Ovary (tissue), 9 donors: ENCODE data around the gene MTERF4. TPM values are rescaled to one million over a fixed set of nuclear protein-coding genes. Genes with fewer than 3 reads are reported as not detected.

ENCODE experiments used
- DNase-seq, 5 donors: peaks; one replicate each; pipeline ENCODE4 v3.0.0-alpha.2; 2019 to 2020
- H3K27ac ChIP-seq, 2 donors: fragments of 200-600 bp; one replicate each; pipeline versions ENCODE4 v1.5.1 to v1.8.0; 2019 to 2022
- H3K27me3 ChIP-seq: fragments of 200-600 bp; one replicate; pipeline ENCODE4 v1.8.0; 2022
- H3K36me3 ChIP-seq: fragments of 200-600 bp; sonication (generic); one replicate; pipeline ENCODE4 v1.5.1; 2019
- H3K4me1 ChIP-seq: one replicate; pipeline ENCODE4 v1.8.1; 2013; ENCODE audit warnings: mild to moderate bottlenecking, moderate library complexity; ENCODE audit not compliant: insufficient read depth
- H3K4me3 ChIP-seq: fragments of 200-600 bp; sonication (generic); one replicate; pipeline ENCODE4 v1.5.1; 2017
- H3K9me3 ChIP-seq, 2 donors: fragments of 200-600 bp in 1 of 2; sonication (generic) in 1 of 2; one replicate each; pipeline versions ENCODE4 v1.5.1 to v1.8.1; 2013 to 2019; ENCODE audit warnings: mild to moderate bottlenecking in 1 of 2, moderate library complexity in 1 of 2
- CTCF ChIP-seq, 3 donors: fragments of 450-650 bp in 2 of 3; fragments of 200-600 bp in 1 of 3; IDR thresholded peaks; one replicate each; pipeline versions ENCODE4 v1.5.1 to v1.8.0; 2016 to 2022; ENCODE audit warnings: antibody characterized with exemption in 3 of 3, mild to moderate bottlenecking in 1 of 3
- EP300 ChIP-seq: sonication (generic); formaldehyde crosslinking; IDR thresholded peaks from one replicate; pipeline ENCODE4 v1.6.1; 2017; ENCODE audit warnings: antibody characterized with exemption
- POLR2A ChIP-seq: fragments of 450-650 bp; IDR thresholded peaks from one replicate; pipeline ENCODE4 v1.6.1; 2017; ENCODE audit warnings: antibody characterized with exemption, mild to moderate bottlenecking, moderate library complexity
- WGBS, 3 donors: extraction: QIAGEN DNeasy Blood & Tissue Kit in 1 of 3; methylation state at CpG; one replicate each; pipeline versions ENCODE4 v1.1.5 to v1.1.7; 2013 to 2017; 5-methylcytosine and 5-hydroxymethylcytosine counted together
- intact Hi-C, 4 donors: fragments of 100-400 bp; cut with DNase I; formaldehyde crosslinking; loops; one replicate each; pipeline versions ENCODE4 v1.11.0 to v1.15.1; 2022 to 2023
- polyA plus RNA-seq, 2 donors: library from polyadenylated mRNA; stranded (reverse); fragments of 200-250 nt in 1 of 2; fragments of 350-450 nt in 1 of 2; fragmentation: Illumina TruSeq in 1 of 2; extraction: RNeasy Lipid Tissue Mini Kit (QIAGEN cat#74804) in 1 of 2; gene quantifications; one replicate each; pipeline ENCODE4 v1.2.3, GENCODE V29; 2013 to 2014
- total RNA-seq, 7 donors: library from RNA; depleted of rRNA in 2 of 7; stranded (reverse); fragments of >200 nt in 2 of 7; fragmentation: NEBNext Ultra II Directional in 3 of 7; extraction: Animal tissue kit (Norgen Biotek cat#: 25700) in 3 of 7; gene quantifications; one replicate each; pipeline versions ENCODE4 v1.1.0 to v1.2.4, GENCODE V29; 2016 to 2023
- donor health status: DM: no; HTN: no; CAD: no; lungs with moderate emphysema.
- donor health status: DM: no; HTN: no; CAD: no.
- donor health status: Bipolar disorder and iron deficiency.
- donor health status: DM: yes; HTN: yes; CAD: no.
- donor health status: DM: no; HTN: no; CAD: no.
- donor health status: DM: yes; HTN: yes; CAD: no.

Gene MTERF4
- total and polyA plus RNA-seq, 9 donors = 24.8 to 60.7 (median 41.6) TPM

GRCh38 chr2:241061275-241061674 is 40.8 kb downstream of the MTERF4 start:
- 76 to 81% (median 81%) methylated on average over 6 of the region's 6 CpGs for WGBS, 3 donors
- no peaks in the 10 kb centered on the region for H3K36me3 ChIP-seq
- H3K4me3 ChIP-seq = no peak overlapping the region
- H3K27me3 ChIP-seq = no peaks in the 10 kb centered on the region
- no peak overlapping the region for H3K27ac ChIP-seq
- peak in 1 of 5 donors; percentile 37 for DNase-seq
- no peaks in the 10 kb centered on the region for H3K9me3 ChIP-seq
- intact Hi-C loops = loop anchor here in 1 of 4 donors (5.0 kb wide), 1 partner anchor 149 kb away; no protein-coding TSS in a partner anchor
- H3K4me1 ChIP-seq = peaks cover 2% of the 10 kb centered on the region
- TF ChIP-seq POLR2A (no peak), CTCF (IDR thresholded peaks at IDR 0.05) (no peak), EP300 (no peak)

DNA sequence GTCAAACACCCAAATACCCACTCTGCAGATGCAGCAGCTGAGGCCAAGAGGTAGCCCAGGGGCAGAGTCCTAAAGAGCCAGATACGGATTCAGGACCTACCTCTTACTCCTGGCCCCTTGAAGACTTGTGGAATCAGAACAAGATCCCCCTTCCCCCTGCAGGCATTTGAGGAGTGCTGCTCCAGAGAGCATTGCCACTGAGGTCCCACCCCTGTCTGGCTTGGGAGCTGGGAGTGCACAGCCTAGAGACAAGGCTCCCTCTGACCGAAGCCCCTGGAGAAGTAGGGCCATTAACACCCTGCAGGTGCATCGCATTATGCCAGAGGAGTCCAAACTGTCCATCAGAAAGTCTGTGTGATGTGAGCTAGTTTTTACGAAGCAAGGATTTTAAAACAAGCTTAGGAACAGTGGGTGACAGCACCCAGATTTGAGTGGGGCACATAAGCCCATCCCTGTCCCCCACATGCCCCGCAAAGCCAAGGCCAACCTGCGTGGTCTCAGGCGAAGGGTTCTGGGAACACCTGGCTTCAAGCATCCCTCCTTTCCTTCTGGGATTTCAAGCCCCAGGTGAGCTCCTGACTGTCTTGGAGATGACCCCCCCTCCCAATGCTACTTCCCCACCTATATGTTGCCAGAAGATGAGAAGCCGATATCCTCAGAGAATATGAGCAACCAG is 48.4 kb downstream of the MTERF4 start:
- Histone ChIP-seq H3K4me1 (no peaks in the 10 kb centered on the region), H3K36me3 (no peaks in the 10 kb centered on the region), H3K27me3 (no peaks in the 10 kb centered on the region), H3K27ac (no peak overlapping the region), H3K4me3 (no peak overlapping the region), H3K9me3 (no peaks in the 10 kb centered on the region)
- TF ChIP-seq EP300 (no peak), CTCF (IDR thresholded peaks at IDR 0.05) (no peak), POLR2A (no peak)
- DNase-seq = no peak
- 95 to 98% (median 97%) methylated on average over 8 of the region's 8 CpGs for WGBS, 3 donors
- intact Hi-C loops = no loop called here

DNA sequence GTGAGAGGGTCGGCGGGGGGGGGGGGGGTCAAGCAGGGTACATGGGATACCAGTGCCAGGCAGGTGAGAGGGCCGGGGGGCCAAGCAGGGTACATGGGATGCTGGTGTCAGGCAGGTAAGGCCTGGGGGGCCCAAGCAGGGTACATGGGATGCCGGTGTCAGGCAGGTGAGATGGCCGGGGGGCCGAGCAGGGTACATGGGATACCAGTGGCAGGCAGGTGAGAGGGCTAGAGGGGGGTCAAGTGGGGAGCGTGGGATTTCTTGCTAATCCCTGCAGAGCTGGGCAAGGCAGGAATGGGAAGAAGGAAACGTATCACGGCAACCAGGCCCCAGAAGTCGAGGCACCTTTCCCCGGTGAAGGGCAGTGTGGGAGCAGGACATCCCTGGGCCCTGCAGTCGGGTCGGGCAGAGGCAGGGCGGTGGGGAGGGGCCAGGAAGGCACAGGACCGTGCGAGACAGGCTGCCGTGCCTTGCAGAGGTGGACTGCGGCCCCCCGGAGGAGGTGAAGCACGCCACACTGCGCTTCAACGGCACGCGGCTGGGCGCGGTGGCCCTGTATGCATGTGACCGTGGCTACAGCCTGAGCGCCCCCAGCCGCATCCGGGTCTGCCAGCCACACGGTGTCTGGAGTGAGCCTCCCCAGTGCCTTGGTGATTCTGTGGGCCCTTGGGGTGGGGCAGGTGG is 49.3 kb downstream of the MTERF4 start:
- Histone ChIP-seq H3K4me1 (no peaks in the 10 kb centered on the region), H3K4me3 (no peak overlapping the region), H3K9me3 (no peaks in the 10 kb centered on the region), H3K27me3 (no peaks in the 10 kb centered on the region), H3K36me3 (no peaks in the 10 kb centered on the region), H3K27ac (no peak overlapping the region)
- peak in 3 of 5 donors; percentile 7 to 20 (median 16) for DNase-seq
- intact Hi-C loops = no loop called here
- 91 to 94% (median 93%) methylated on average over 31 of the region's 31 CpGs for WGBS, 3 donors
- TF ChIP-seq CTCF (IDR thresholded peaks at IDR 0.05) (no peak), POLR2A (no peak), EP300 (no peak)

- peak in 3 of 5 donors; percentile 9 to 21 (median 13) for DNase-seq
- Histone ChIP-seq H3K9me3 (no peaks in the 10 kb centered on the region), H3K4me3 (no peak overlapping the region), H3K36me3 (no peaks in the 10 kb centered on the region), H3K27me3 (no peaks in the 10 kb centered on the region), H3K4me1 (no peaks in the 10 kb centered on the region), H3K27ac (no peak overlapping the region)
- intact Hi-C loops = no loop called here
- TF ChIP-seq CTCF (IDR thresholded peaks at IDR 0.05) = no peak
- 87 to 91% (median 90%) methylated on average over 32 to 33 of the region's 33 CpGs for WGBS, 3 donors
These were observed 50.3 kb downstream of the MTERF4 start for GRCh38 chr2:241051578-241052487.
